Epithelial cell of esophagus (primary cell): ENCODE data around the gene RALGAPA1.

ENCODE experiments used
- DNase-seq: peaks from one replicate; pipeline ENCODE4 v3.0.0; 2010; ENCODE audit warnings: low read depth
- H3K4me3 ChIP-seq: 2 replicates; pipeline ENCODE4 v1.5.1; 2011; ENCODE audit warnings: mild to moderate bottlenecking, low read length, control low read depth
- CTCF ChIP-seq: IDR thresholded peaks from 2 replicates; pipeline ENCODE4 v1.5.1; 2011; ENCODE audit warnings: low read depth, mild to moderate bottlenecking, low read length, control low read depth, inconsistent platforms; ENCODE audit not compliant: insufficient read depth; ENCODE audit errors: missing control alignments

Gene RALGAPA1

GRCh38 chr14:35712466-35712865 lies 96.6 kb downstream of the RALGAPA1 start:
- DNase-seq, result no peak
- no peak for TF ChIP-seq CTCF
- no peak overlapping the region for H3K4me3 ChIP-seq

- no peak for DNase-seq
- H3K4me3 ChIP-seq, result no peak overlapping the region
- TF ChIP-seq CTCF, result no peak
Observed at GRCh38 chr14:35708062-35708461, 101.0 kb downstream of the RALGAPA1 start.

- no peak overlapping the region for H3K4me3 ChIP-seq
- DNase-seq, result no peak
- no peak for TF ChIP-seq CTCF
Observed at GRCh38 chr14:35705636-35706035, 103.5 kb downstream of the RALGAPA1 start.

- no peak overlapping the region for H3K4me3 ChIP-seq
- no peak for TF ChIP-seq CTCF
- no peak for DNase-seq
Observed at GRCh38 chr14:35704793-35705493, 104.2 kb downstream of the RALGAPA1 start.

- TF ChIP-seq CTCF, result no peak
- DNase-seq, result no peak
- no peak overlapping the region for H3K4me3 ChIP-seq
Observed at GRCh38 chr14:35701531-35701930, 107.6 kb downstream of the RALGAPA1 start.

- no peak for TF ChIP-seq CTCF
- no peak overlapping the region for H3K4me3 ChIP-seq
- no peak for DNase-seq
Observed at GRCh38 chr14:35699791-35700444, 109.2 kb downstream of the RALGAPA1 start.

GRCh38 chr14:35696575-35696974 lies 112.5 kb downstream of the RALGAPA1 start:
- H3K4me3 ChIP-seq, result no peak overlapping the region
- no peak for TF ChIP-seq CTCF
- DNase-seq, result no peak
